GM19467 (cell line): Measurements from ENCODE around the gene TMEM163.
A peak's percentile ranks its signal among the peaks of the same experiment; 100 is the strongest.

Experiments
- ATAC-seq: cut with Tn5 transposase; IDR thresholded peaks from one replicate; pipeline ENCODE4 v1.9.1; 2021; ENCODE audit warnings: mild to moderate bottlenecking, moderate library complexity; ENCODE audit not compliant: unreplicated experiment

The TMEM163 gene

DNA sequence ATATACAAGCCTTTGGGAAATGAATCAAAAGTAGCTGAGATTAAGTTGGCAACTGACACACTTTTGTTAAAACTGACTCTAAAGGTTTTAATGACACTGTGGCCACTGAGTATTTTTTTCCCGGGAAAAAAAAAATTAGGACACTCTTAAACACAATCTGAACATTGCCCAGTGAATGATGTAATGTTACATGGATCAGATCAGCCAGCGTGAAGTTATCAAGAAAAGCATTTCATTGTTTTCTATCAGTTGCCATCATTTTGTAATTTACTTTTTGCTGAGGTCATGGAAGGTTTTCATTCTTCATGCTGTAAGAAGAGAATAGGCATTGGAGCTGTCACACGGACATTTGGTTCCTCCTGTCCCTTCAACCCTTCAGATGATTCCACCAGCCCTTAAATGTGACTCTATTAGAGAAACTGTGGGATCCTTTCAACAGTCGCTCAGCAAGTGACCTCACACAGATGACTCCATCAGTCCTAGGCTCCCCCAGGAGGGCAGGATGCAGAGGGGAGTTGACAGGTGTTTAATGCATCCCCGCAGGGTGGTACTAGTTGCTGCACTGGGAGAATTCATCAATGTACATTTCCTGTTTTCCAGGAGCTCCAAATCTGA lies 300.7 kb downstream of the TMEM163 start:
- no peak for ATAC-seq

- ATAC-seq = no peak
These were observed 302.2 kb downstream of the TMEM163 start for GRCh38 chr2:134416637-134417036.

GRCh38 chr2:134416018-134416417 lies 302.8 kb downstream of the TMEM163 start:
- ATAC-seq = no peak

- no peak for ATAC-seq
These were observed 304.9 kb downstream of the TMEM163 start for GRCh38 chr2:134413912-134414311.

GRCh38 chr2:134413430-134413829 lies 305.4 kb downstream of the TMEM163 start:
- ATAC-seq = no peak

GRCh38 chr2:134412639-134412999 lies 306.2 kb downstream of the TMEM163 start:
- ATAC-seq = no peak

DNA sequence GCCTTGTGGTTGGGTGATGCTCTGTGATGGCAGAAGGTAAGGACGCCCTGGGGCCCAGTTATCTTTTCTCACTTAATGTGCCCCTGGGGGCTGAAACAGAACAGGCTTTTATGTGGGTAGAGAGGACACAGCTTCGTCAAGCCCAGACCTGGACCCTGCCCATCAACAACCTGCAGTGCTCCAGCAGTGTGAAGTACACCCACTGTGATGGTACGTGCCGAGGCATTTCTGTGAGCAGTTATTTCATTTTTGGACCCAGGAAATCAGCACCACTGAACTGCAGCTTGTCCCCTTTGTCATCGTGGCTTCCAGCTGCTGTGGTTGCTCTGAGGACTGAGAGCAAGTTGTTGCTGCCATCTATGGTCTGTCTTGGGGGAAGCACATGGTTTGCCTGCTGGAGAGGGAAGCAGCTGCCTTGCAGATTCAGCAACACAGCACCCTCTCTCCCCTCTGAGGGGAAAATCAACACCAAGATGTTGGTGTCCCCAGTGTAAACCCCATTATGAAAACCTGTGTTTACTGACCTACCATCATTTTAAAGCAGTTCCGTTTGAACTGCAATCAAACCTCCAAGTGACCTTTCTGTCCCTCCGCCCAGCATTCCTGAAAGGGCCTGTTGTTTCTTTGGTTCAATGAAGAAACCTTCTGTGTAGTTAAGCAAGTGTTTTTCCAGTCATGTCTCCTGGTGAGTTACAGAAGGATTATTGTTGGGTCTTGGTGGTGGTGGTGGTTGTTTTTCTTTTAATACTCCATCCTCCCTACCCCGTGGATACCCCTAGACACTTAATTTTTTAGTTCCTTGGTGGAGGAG lies 306.8 kb downstream of the TMEM163 start:
- peak; percentile 95 for ATAC-seq

- peak; percentile 32 for ATAC-seq
These were observed 307.4 kb downstream of the TMEM163 start for GRCh38 chr2:134411279-134411827.

- ATAC-seq = no peak
These were observed 308.0 kb downstream of the TMEM163 start for GRCh38 chr2:134410831-134411231.

- ATAC-seq = no peak
These were observed 308.8 kb downstream of the TMEM163 start for GRCh38 chr2:134410006-134410405.

- no peak for ATAC-seq
These were observed 310.0 kb downstream of the TMEM163 start for GRCh38 chr2:134408791-134409190.

DNA sequence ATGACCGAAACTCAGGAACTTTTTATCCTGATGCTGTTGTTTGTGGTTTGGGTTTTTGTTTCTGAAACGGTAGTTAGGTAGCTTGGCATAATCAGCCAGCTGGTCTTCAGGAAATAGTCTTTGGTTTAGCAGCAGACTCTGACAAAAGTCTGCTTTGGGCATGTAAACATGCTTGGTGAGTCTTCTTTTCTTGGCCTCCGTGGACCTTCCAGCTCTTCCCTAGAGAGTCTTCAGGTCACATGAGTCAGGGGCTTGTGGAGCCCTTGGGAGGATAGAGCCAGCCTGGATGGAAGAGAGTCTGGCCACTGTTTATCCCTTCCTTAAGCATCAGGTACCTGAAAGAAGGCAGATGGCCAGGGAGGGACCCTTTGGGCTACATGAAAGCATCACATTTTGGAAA lies 310.4 kb downstream of the TMEM163 start:
- no peak for ATAC-seq

- ATAC-seq = no peak
These were observed 311.5 kb downstream of the TMEM163 start for GRCh38 chr2:134407154-134407890.

DNA sequence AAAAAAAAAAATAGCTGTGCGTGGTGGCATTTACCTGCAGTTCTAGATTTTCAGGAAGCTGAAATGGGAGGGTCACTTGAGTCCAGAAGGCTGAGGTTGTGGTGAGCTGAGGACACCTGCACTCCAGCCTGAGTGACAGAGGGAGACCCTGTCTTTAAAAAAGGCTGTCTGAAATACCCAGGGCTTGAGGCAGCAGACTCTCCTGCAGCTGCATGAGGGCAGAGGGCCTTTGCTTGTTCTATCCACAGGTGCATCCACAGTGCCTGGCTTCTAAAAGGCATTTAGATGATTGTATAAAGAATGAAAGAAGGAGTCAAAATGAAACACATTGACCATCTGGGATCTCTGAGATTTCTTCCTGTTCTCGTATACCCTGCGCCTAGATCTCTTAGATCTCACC lies 312.1 kb downstream of the TMEM163 start:
- ATAC-seq = no peak

DNA sequence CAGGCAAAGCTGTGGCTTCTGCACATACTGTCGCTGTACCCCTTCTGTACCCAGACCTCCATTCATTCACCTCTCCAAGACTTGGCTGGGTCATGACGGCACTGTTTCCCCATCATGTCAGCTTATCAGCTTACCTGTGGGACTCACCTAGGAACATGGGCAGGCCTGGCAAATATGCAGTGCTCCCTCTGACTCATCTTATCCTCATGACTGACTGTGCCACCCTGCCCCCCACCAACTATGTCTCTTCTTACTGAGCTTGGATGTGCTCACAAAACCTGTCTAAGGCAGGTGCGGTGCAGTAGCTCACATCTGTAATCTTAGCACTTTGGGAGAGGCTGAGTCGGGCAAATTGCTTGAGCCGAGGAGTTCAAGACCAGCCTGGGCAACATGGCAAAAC lies 312.5 kb downstream of the TMEM163 start:
- no peak for ATAC-seq
